Thyroid gland (tissue), 4 donors: Measurements from ENCODE around the gene CD82.

Experiments used
- CTCF ChIP-seq, 6 experiments: fragments of 200-600 bp in 3 of 6; fragments of 450-650 bp in 3 of 6; sonication (generic) in 3 of 6; IDR thresholded peaks; one replicate each; pipeline ENCODE4 v1.5.1; 2016 to 2019; ENCODE audit warnings: antibody characterized with exemption in 6 of 6, mild to moderate bottlenecking in 2 of 6, inconsistent platforms in 1 of 6, moderate library complexity in 1 of 6
- POLR2A ChIP-seq, 2 donors: fragments of 450-650 bp; IDR thresholded peaks; one replicate each; pipeline ENCODE4 v1.6.1; 2017; ENCODE audit warnings: antibody characterized with exemption in 2 of 2, mild to moderate bottlenecking in 2 of 2, moderate library complexity in 1 of 2

- no peak for TF ChIP-seq CTCF (IDR thresholded peaks at IDR 0.05)
- no peak for TF ChIP-seq POLR2A (IDR thresholded peaks at IDR 0.05)
These were observed 61.2 kb downstream of the CD82 start for GRCh38 chr11:44626645-44627044.
